ENCODE results near the gene NPY4R2. TPM values are rescaled to one million over a fixed set of nuclear protein-coding genes. Genes with fewer than 3 reads are reported as not detected.
"Not testable (repeated sequence)": the region's sequence is repeated elsewhere in the genome, so short reads cannot be mapped to it uniquely, and the experiment has no call there.

The NPY4R2 gene
- total RNA-seq, 4 donors from 2014 or later = not detected

DNA sequence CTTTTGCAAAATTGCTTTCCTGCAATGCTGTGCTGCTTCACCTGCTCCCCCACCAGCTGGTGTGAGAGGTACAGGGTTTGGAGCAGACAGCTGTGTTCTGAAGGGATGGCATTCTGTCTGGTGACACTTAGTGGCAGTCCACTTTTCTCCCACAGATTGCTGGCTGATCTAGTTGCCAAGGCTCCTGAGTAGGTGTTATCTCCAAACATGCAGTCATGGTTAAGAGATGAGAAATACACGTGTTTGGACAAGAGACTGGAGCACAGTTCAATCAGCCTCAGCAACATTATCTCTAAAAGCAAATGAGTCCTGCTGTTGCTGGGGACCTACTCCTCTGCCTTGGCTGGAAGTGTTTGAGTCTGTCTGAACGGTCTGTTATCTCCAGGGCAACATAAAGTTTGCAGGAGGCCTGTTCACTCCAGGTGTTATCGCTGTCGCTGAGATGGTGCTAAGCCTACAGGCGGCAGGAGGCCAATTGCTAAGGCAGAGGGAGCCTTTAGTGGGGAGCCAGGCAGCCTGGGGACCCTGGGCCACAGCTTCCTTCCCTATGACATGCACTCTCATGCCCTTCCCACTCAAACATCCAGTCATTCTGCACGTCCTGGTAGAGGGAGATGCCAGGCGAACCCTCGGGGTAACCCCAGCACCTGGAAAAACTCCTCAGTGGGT lies 24.0 kb downstream of the NPY4R2 start:
- intact Hi-C loops (cut with DNase I; ENCODE audit: low total_unique reads); H3K4me1 ChIP-seq; H3K9me3 ChIP-seq; H3K4me3 ChIP-seq; DNase-seq; H3K27ac ChIP-seq; H3K27me3 ChIP-seq; H3K36me3 ChIP-seq: not testable (repeated sequence)

DNA sequence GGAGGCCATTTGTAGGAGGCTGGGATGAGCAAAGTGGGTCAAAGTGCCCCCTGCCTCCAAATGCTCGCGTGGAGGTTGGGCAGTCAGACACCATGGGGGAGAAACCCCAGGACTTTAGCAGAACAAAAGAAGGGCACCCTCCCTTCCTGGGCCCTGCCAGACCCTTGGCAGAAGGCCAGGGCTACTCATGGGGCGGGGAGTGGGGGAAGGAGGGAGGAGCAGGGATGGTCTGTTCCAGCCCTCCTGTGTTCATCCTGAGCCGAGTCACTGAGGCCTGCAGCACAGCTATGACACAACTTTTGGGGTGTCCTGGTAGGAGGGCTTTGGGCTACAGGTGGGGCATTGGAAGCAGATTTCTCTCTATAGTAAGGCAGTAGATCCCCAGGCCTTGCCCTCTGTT lies 24.9 kb downstream of the NPY4R2 start:
- intact Hi-C loops (cut with DNase I; ENCODE audit: low total_unique reads); H3K4me3 ChIP-seq; H3K27me3 ChIP-seq; H3K9me3 ChIP-seq; H3K36me3 ChIP-seq; H3K27ac ChIP-seq; DNase-seq; H3K4me1 ChIP-seq: not testable (repeated sequence)

DNA sequence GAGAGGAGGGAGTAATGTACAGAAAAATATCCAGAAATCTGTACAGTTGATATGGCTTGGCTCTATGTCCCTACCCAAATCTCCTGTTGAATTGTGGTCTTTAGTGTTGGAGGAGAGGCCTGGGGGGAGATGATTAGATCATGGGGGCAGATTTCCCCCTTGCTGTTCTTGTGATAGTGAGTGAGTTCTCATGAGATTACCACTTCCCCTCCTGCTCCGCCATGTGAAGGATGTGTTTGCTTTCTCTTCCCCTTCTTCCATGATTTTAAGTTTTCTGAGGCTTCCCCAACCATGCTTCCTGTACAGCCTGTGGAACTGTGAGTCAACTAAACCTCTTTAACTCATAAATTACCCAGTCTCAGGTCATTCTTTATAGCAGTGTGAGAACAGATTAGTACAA lies 29.0 kb downstream of the NPY4R2 start:
- H3K27ac ChIP-seq; H3K4me3 ChIP-seq; intact Hi-C loops (cut with DNase I; ENCODE audit: low total_unique reads); H3K36me3 ChIP-seq; H3K9me3 ChIP-seq; H3K4me1 ChIP-seq; DNase-seq; H3K27me3 ChIP-seq: not testable (repeated sequence)

DNA sequence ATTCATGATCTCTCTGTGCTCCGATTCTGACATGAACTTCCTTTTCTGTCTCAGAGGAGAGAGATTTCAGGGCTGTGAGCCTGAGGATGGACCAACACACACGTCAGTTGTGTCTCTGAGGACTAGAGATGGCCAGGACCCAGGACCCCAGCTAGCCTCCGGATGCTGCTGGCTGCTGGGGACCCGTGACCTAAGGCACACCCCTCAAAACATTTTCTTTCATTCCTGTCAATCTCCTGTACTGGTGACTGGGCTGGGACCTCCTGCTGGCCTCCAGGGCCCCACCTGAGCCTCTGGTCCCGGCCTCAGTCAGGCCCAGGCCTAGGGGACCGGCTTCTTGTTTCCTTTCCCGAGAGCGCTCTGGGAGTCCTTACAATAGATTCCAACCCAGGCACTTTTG lies 38.7 kb downstream of the NPY4R2 start:
- intact Hi-C loops (cut with DNase I; ENCODE audit: low total_unique reads); H3K27ac ChIP-seq; H3K4me3 ChIP-seq; DNase-seq; H3K27me3 ChIP-seq; H3K9me3 ChIP-seq; H3K36me3 ChIP-seq; H3K4me1 ChIP-seq: not testable (repeated sequence)

DNA sequence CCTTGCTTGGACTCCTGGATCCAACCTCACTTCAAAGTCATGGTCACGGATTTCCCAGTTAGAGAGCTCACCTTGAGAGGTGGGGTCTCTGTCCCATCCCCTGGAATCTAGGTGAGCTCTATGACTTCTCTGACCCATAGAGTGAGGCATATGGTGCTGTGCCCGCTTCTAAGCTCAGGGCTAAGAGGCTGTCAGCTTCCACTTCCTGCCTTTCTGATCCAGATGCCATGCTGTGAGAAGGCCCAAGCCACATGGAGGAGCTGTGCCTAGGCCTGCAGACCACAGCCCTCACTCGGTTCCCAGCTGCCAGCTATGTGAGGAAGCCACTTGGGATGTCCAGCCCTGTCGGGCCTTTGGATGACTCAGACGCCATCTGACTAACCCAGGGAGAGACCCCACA lies 41.2 kb downstream of the NPY4R2 start:
- intact Hi-C loops (cut with DNase I; ENCODE audit: low total_unique reads); DNase-seq; H3K27me3 ChIP-seq; H3K27ac ChIP-seq; H3K9me3 ChIP-seq; H3K4me1 ChIP-seq; H3K4me3 ChIP-seq; H3K36me3 ChIP-seq: not testable (repeated sequence)

DNA sequence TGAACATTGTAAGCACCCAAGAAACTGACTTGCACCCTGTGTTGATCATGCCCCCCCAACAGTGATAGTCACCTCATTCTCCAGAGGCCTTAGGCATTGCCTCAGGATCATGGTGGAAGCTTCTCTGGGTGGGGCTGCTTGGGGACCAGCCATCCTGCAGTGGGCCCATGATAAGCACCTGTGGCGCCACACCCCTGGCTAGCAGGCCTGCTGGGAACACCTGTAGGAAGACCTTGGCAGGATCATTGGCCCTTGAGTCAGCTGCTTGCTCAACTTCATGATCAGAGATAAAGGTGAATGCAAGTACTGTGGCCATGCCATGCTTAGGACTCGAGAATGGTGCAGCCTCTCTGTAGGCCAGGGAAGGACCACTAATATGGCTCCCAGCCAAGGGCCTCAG lies 42.2 kb downstream of the NPY4R2 start:
- DNase-seq; H3K36me3 ChIP-seq; H3K4me3 ChIP-seq; H3K9me3 ChIP-seq; H3K4me1 ChIP-seq; intact Hi-C loops (cut with DNase I; ENCODE audit: low total_unique reads); H3K27me3 ChIP-seq; H3K27ac ChIP-seq: not testable (repeated sequence)

DNA sequence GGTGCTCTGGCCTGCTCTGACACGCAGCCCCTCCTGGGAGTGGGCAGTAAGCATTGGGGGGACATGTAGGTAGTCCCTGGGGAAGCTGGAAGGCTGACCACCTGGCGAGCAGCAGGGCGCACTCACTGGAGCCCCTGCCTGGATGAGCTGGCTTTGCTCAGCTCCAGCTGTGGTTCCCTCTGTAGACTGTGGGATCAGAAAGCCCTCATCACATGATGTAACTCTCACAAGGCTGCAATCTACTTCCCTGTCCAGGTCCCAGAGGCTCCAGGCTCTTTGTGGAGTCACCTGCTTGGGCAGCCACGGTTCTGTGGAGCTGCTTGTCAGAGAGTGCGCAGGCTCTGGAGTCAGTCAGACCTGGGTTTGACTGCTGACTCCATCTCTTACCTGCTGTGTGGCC lies 44.3 kb downstream of the NPY4R2 start:
- DNase-seq; H3K4me1 ChIP-seq; H3K4me3 ChIP-seq; H3K27ac ChIP-seq; H3K36me3 ChIP-seq; intact Hi-C loops (cut with DNase I; ENCODE audit: low total_unique reads); H3K9me3 ChIP-seq; H3K27me3 ChIP-seq: not testable (repeated sequence)

DNA sequence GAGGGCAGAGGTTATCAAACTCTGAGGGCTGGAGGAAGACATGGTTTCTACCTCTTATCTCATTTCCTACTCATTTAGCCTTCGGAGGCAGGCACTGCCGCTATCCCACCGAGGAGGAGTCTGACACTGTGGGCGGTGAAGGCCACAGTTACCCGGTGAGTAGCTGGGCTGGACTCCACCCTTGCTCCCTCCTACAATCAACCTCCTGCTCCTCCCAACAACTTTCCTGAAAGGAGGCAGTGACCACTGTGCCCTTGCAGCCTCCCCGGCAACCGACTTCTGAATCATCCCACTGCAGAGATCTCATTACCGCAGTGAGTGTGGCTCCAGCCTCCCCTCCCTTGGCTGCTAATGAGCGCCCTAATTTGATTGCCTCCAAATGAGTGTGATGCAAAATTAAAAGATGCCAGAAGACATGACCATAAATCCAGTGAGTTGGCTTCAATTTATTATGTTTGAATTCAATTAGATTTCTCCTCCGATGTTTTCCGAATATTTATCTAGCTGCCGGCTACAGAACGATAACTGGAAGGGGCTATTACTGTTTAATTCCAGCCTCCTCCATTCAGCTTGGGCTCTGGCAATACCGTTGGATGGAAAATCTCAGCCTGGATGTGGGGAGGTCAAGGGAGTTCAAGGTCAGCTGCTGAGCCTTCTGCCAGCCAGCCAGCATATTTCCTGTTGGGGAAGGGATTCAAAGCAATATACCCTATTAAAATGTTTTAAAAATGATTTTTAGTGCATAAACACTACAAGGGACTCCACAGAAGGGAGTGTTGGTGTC lies 46.0 kb downstream of the NPY4R2 start:
- H3K27ac ChIP-seq; H3K36me3 ChIP-seq; H3K9me3 ChIP-seq; H3K4me3 ChIP-seq; DNase-seq; intact Hi-C loops (cut with DNase I; ENCODE audit: low total_unique reads); H3K4me1 ChIP-seq; H3K27me3 ChIP-seq: not testable (repeated sequence)

DNA sequence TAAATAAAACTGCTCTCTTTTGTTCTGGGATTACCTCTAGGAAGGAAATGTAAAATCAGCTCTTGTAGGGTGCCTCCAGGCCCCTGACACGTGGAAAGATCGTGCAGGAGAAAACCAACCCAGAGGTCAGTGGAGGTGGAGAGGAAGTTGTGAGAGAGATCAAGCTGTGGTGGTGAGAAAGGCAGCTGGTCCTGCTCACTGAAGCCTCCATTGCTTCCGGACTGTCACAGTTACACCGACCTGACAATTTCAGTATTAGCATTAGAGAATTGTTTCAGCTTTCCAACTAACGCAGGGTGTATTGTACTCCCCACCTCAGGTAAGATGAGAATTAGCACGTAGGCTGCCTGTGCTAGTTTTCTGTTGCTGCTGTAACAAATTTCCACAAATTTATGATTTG lies 50.5 kb downstream of the NPY4R2 start:
- intact Hi-C loops (cut with DNase I; ENCODE audit: low total_unique reads); H3K4me3 ChIP-seq; H3K27ac ChIP-seq; H3K9me3 ChIP-seq; H3K4me1 ChIP-seq; H3K27me3 ChIP-seq; H3K36me3 ChIP-seq; DNase-seq: not testable (repeated sequence)

DNA sequence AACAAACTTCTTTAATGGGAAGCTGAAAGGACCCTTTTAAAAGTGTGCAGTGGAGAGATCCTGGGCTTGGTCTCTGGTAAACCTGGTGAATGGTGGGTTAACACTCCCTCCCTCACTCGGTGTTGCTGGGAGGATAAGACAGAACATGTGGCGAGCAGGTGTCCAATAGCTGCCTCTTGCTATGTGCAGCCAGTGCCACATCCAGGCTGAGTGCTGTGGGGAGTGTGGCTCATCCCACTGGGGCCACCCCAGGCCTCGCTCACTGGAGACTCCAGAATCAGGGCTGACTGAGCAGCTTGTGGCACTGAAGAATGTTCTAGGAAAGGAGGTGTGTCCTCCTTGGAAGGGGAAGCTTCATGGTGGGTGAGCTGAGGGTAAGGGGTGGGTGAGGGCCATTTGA lies 51.6 kb downstream of the NPY4R2 start:
- H3K36me3 ChIP-seq; H3K27me3 ChIP-seq; H3K4me3 ChIP-seq; H3K27ac ChIP-seq; intact Hi-C loops (cut with DNase I; ENCODE audit: low total_unique reads); H3K4me1 ChIP-seq; DNase-seq; H3K9me3 ChIP-seq: not testable (repeated sequence)

DNA sequence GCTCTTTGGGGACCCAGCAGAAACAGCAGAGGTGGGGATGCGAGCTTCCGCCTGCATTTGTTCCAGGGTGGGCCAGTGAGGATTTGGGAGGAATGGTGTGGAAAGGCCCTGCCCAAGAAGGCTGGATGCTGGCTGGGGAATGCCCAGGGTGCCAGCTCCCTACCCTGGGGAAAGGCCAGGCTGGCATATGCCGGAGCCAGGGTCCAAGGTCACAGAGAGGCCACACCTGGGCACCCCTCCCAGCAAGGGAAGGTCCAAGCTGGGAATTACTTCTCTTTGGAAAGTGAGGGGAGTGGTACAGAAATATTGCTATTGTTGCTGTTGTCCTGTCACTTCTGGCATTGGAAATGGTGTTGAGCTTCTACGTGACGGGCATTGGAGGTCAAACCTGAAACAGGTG lies 53.1 kb downstream of the NPY4R2 start:
- H3K27ac ChIP-seq; H3K27me3 ChIP-seq; H3K4me1 ChIP-seq; intact Hi-C loops (cut with DNase I; ENCODE audit: low total_unique reads); H3K9me3 ChIP-seq; H3K36me3 ChIP-seq; H3K4me3 ChIP-seq; DNase-seq: not testable (repeated sequence)

DNA sequence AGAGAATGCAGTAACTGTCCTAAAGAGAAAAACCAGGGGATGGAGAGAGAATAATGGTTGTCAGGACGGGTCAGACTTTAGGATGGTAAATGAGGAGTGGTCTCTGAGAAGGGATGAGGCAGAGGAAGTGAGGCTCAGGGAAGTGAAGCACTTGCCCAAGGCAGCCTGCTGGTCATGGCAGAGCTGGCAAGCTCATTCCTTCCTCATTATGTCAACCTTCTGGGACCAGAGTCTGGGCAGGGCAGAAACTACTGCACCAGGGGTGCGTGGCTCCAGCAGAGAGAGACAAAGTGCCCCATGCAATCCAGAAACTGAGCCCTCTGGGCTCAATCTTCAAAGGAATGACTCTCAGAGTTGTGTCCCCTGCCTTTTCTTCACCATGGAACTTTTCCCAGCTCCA lies 53.6 kb downstream of the NPY4R2 start:
- H3K9me3 ChIP-seq; H3K27ac ChIP-seq; H3K36me3 ChIP-seq; H3K4me3 ChIP-seq; H3K4me1 ChIP-seq; intact Hi-C loops (cut with DNase I; ENCODE audit: low total_unique reads); DNase-seq; H3K27me3 ChIP-seq: not testable (repeated sequence)
